Stimulated activated CD8-positive, alpha-beta memory T cell treated with anti-CD3 and anti-CD28 coated beads, Interleukin-15, amount 100 ng/mL, for 48 hours (primary cell): ENCODE measurements around the gene MT1E.

Source experiments
- DNase-seq, 2 donors: peaks; one replicate each; pipeline ENCODE4 v3.0.0-alpha.2; 2020; ENCODE audit warnings: low read depth in 2 of 2

Gene MT1E

GRCh38 chr16:56626685-56627084, 1.1 kb downstream of the MT1E start:
- DNase-seq, result no peak

- DNase-seq, result no peak
These were observed 3.1 kb downstream of the MT1E start for GRCh38 chr16:56628486-56629350.

- no peak for DNase-seq
These were observed 4.0 kb downstream of the MT1E start for GRCh38 chr16:56629531-56629930.

- no peak for DNase-seq
These were observed 4.6 kb downstream of the MT1E start for GRCh38 chr16:56630134-56630533.

GRCh38 chr16:56631197-56631596, 5.6 kb downstream of the MT1E start:
- DNase-seq, result no peak

- no peak for DNase-seq
These were observed 6.2 kb downstream of the MT1E start for GRCh38 chr16:56631832-56632155.

GRCh38 chr16:56632156-56632847, 6.7 kb downstream of the MT1E start, which contains the start of gene MT1M:
TSS of gene MT1M (plus strand) at chr16:56632659. CDS start at chr16:56632732, 73 bp downstream.
- DNase-seq, result no peak

- no peak for DNase-seq
These were observed 7.3 kb downstream of the MT1E start for GRCh38 chr16:56632848-56633365.

- DNase-seq, result no peak
These were observed 8.0 kb downstream of the MT1E start for GRCh38 chr16:56633535-56633934.

- DNase-seq, result no peak
These were observed 9.3 kb downstream of the MT1E start for GRCh38 chr16:56634715-56635440.

GRCh38 chr16:56635441-56635967, 9.9 kb downstream of the MT1E start:
- no peak for DNase-seq

- DNase-seq, result no peak
These were observed 11.2 kb downstream of the MT1E start for GRCh38 chr16:56636616-56637413.

- no peak for DNase-seq
These were observed 12.5 kb downstream of the MT1E start, which contains the start of gene MT1A for GRCh38 chr16:56637814-56638750. TSS of gene MT1A (plus strand) at chr16:56638666. CDS start at chr16:56638739, 73 bp downstream.

GRCh38 chr16:56639045-56639444, 13.5 kb downstream of the MT1E start:
- no peak for DNase-seq

- DNase-seq, result no peak
These were observed 14.5 kb downstream of the MT1E start for GRCh38 chr16:56640076-56640475.

GRCh38 chr16:56641166-56641565, 15.6 kb downstream of the MT1E start:
- DNase-seq, result no peak

GRCh38 chr16:56643080-56643778, 17.6 kb downstream of the MT1E start:
- DNase-seq, result peak; percentile 79

- DNase-seq, result no peak
These were observed 18.3 kb downstream of the MT1E start for GRCh38 chr16:56643833-56644232.

- DNase-seq, result no peak
These were observed 19.7 kb downstream of the MT1E start for GRCh38 chr16:56645311-56645710.
